ENCODE data around the gene SETBP1. TPM values are rescaled to one million over a fixed set of nuclear protein-coding genes. Genes with fewer than 3 reads are reported as not detected.
A peak's percentile ranks its signal among the peaks of the same experiment; 100 is the strongest.

The SETBP1 gene
- total RNA-seq, 4 donors from 2014 or later, result 16.2 to 33.6 (median 24.4) TPM

DNA sequence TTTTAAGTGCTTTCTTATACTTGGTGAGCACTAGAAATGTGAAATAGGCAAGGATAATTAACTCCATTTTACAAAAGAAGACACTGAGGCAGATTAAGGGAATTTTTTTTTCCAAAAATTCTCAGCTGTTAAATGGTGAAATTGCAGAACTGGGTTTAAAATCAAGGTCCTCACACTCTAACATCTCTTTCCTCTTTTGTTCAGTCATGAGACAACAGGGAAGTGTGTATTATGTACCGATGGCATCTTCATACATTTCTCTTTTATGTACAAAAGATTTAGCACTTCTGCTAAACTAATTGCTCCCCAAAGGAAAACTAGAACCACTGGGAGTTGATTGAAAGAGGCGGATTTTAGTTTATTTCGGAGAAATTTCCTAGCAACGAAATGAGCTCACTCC is 203.0 kb downstream of the SETBP1 start:
- TF ChIP-seq POLR2A (IDR thresholded peaks at IDR 0.05) (no peak), EP300 (IDR thresholded peaks at IDR 0.05; ENCODE audit: low read depth) (no peak), POLR2AphosphoS5 (IDR thresholded peaks at IDR 0.05) (no peak)
- TF ChIP-seq, protein P1, sequence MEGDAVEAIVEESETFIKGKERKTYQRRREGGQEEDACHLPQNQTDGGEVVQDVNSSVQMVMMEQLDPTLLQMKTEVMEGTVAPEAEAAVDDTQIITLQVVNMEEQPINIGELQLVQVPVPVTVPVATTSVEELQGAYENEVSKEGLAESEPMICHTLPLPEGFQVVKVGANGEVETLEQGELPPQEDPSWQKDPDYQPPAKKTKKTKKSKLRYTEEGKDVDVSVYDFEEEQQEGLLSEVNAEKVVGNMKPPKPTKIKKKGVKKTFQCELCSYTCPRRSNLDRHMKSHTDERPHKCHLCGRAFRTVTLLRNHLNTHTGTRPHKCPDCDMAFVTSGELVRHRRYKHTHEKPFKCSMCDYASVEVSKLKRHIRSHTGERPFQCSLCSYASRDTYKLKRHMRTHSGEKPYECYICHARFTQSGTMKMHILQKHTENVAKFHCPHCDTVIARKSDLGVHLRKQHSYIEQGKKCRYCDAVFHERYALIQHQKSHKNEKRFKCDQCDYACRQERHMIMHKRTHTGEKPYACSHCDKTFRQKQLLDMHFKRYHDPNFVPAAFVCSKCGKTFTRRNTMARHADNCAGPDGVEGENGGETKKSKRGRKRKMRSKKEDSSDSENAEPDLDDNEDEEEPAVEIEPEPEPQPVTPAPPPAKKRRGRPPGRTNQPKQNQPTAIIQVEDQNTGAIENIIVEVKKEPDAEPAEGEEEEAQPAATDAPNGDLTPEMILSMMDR (IDR thresholded peaks at IDR 0.05), result no peak
- Histone ChIP-seq H3K9me3 (no peaks in the 10 kb centered on the region), H3K27ac (no peak overlapping the region), H3K27me3 (no peaks in the 10 kb centered on the region), H3K4me3 (no peak overlapping the region), H3K4me1 (peaks cover 7 to 17% (median 12%) of the 10 kb centered on the region in 4 donors), H3K36me3 (no peaks in the 10 kb centered on the region)
- 92 to 93% methylated on average over 4 of the region's 4 CpGs for WGBS, 2 donors (ENCODE audit: low coverage in 1 of 2)
- no peak for DNase-seq
- intact Hi-C loops (cut with DNase I; ENCODE audit: low total_unique reads), result no loop called here
- in situ Hi-C loops (cut with MboI; ENCODE audit: low pct_ligation_motif_present in 1 of 4, low pct_unique_long_range_greater_than_20kb in 1 of 4, low sequenced_read_pairs in 3 of 4), result loop anchor here in 2 of 4 donors (25.0 kb wide), 2 partner anchors 196 to 771 kb away; partner anchors contain the start of gene SETBP1 (in 1 of the 2)

DNA sequence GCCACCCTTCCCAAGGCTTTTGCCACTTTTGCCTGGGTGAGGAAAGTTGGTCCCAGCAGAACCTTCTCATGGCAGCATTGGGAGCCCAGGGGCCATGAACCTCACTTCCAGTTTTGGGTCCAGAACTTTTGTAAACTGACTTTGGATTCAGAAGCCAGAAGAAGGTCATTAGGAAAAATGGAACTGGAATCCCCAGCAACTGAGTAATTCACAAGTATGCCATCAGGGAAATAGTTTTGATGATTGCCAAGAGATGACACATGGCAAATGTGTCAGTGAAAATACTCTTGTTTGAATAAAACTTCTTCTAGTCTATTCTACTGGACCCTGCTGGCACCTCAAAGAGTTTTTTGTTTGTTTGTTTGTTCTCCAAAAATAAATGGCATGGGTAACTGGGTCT is 203.7 kb downstream of the SETBP1 start:
- intact Hi-C loops (cut with DNase I; ENCODE audit: low total_unique reads) (no loop called here), in situ Hi-C loops (cut with MboI; ENCODE audit: low pct_ligation_motif_present in 1 of 4, low pct_unique_long_range_greater_than_20kb in 1 of 4, low sequenced_read_pairs in 3 of 4) (loop anchor here in 2 of 4 donors (25.0 kb wide), 2 partner anchors 197 to 772 kb away; partner anchors contain the start of gene SETBP1 (in 1 of the 2))
- Histone ChIP-seq H3K27ac (no peak overlapping the region), H3K4me3 (no peak overlapping the region), H3K27me3 (no peaks in the 10 kb centered on the region), H3K9me3 (no peaks in the 10 kb centered on the region), H3K36me3 (no peaks in the 10 kb centered on the region), H3K4me1 (peaks cover 7 to 18% (median 13%) of the 10 kb centered on the region in 4 donors)
- TF ChIP-seq EP300 (IDR thresholded peaks at IDR 0.05; ENCODE audit: low read depth), result no peak
- TF ChIP-seq, protein P1 (IDR thresholded peaks at IDR 0.05), result no peak
- no peak for TF ChIP-seq POLR2A (IDR thresholded peaks at IDR 0.05)
- DNase-seq, result no peak

DNA sequence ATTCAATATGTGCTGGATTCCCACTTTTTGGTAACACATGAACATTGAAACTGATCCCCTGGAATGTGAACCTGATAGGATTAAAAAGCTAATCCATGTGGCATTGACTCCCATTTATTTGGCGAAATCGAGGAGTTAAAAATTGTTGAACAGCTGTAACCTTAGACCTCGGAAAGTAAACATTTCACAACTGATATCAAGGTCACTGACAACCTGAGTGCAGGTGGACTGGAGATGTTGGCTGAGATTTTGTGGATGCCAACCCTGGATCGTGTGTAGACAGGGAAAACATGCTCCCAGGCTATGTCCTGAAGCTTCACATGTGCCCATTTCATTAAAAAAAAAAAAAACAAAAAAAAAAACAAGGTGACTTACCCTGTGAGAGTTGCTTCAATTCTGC is 204.8 kb downstream of the SETBP1 start:
- H3K4me1 ChIP-seq, result peaks cover 7 to 18% (median 13%) of the 10 kb centered on the region in 4 donors
- H3K9me3 ChIP-seq, result no peaks in the 10 kb centered on the region
- WGBS, 2 donors (ENCODE audit: low coverage in 1 of 2), result 82 to 86% methylated on average over 4 of the region's 4 CpGs
- intact Hi-C loops (cut with DNase I; ENCODE audit: low total_unique reads) (no loop called here), in situ Hi-C loops (cut with MboI; ENCODE audit: low pct_ligation_motif_present in 1 of 4, low pct_unique_long_range_greater_than_20kb in 1 of 4, low sequenced_read_pairs in 3 of 4) (loop anchor here in 2 of 4 donors (25.0 kb wide), 2 partner anchors 198 to 773 kb away; partner anchors contain the start of gene SETBP1 (in 1 of the 2))
- no peaks in the 10 kb centered on the region for H3K36me3 ChIP-seq
- H3K27me3 ChIP-seq, result no peaks in the 10 kb centered on the region
- DNase-seq, result no peak
- TF ChIP-seq EP300 (IDR thresholded peaks at IDR 0.05; ENCODE audit: low read depth) (no peak), POLR2AphosphoS5 (IDR thresholded peaks at IDR 0.05) (no peak), POLR2A (IDR thresholded peaks at IDR 0.05) (no peak)
- TF ChIP-seq, protein P1 (IDR thresholded peaks at IDR 0.05), result no peak
- no peak overlapping the region for H3K4me3 ChIP-seq
- H3K27ac ChIP-seq, result no peak overlapping the region

DNA sequence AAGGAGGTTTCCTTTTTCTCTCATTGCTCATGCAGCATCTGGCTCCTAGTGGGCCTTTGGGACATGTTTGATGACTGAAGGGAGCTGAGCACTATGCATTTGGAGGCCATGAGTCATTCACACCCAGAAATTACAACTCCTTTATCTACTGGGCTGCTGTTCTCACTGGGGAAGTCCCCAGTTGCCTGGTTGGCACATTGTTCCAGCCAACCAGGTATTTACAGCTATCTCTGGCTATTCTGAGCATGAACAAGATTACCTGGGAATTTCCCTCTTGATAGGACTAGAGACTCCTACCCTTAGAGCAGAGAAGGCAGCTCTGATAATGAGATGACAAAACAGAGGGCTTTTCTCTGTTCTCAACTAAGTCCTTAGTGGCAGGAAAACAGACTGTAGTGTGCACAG is 206.5 kb downstream of the SETBP1 start:
- Histone ChIP-seq H3K9me3 (no peaks in the 10 kb centered on the region), H3K4me3 (no peak overlapping the region), H3K4me1 (peaks cover 7 to 18% (median 10%) of the 10 kb centered on the region in 4 donors), H3K36me3 (no peaks in the 10 kb centered on the region), H3K27ac (peak overlapping the region in 1 of 4 donors; percentile 31), H3K27me3 (no peaks in the 10 kb centered on the region)
- intact Hi-C loops (cut with DNase I; ENCODE audit: low total_unique reads) (no loop called here), in situ Hi-C loops (cut with MboI; ENCODE audit: low pct_ligation_motif_present in 1 of 4, low pct_unique_long_range_greater_than_20kb in 1 of 4, low sequenced_read_pairs in 3 of 4) (loop anchor here in 2 of 4 donors (25.0 kb wide), 2 partner anchors 200 to 775 kb away; partner anchors contain the start of gene SETBP1 (in 1 of the 2))
- TF ChIP-seq POLR2AphosphoS5 (IDR thresholded peaks at IDR 0.05), result peak in 1 of 3 donors; percentile 11
- TF ChIP-seq, protein P1 (IDR thresholded peaks at IDR 0.05), result no peak
- DNase-seq, result peak; percentile 42
